ENCODE results near the gene SCAF8. TPM values are rescaled to one million over a fixed set of nuclear protein-coding genes. Genes with fewer than 3 reads are reported as not detected.

The SCAF8 gene
- total RNA-seq, 4 donors from 2014 or later: 33.8 to 49.3 (median 41.7) TPM

DNA sequence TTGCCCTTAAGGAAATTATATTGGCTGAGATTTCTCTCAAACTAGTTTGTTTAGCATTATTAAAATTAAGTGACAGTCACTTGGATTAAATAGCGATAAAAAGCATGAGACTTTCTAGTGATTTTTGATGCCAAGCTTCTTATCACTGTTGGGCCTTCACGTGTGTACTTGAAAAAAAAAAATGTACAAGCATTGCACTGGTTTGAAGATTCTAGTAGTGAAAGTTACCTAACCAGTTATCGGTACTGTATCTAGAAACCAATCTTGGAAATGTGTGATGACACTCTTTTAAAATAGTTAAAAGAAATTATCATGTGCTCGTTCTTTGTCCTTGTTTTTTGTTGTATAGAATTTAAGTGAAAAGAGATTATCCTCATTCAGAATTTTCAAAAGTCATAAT, 102.1 kb downstream of the SCAF8 start:
- Histone ChIP-seq H3K27me3 (no peaks in the 10 kb centered on the region), H3K4me3 (no peak overlapping the region), H3K27ac (no peak overlapping the region), H3K4me1 (peaks cover 13 to 28% of the 10 kb centered on the region in 2 donors), H3K36me3 (peaks cover 0 to 30% of the 10 kb centered on the region in 2 donors), H3K9me3 (no peaks in the 10 kb centered on the region)
- TF ChIP-seq POLR2A (IDR thresholded peaks at IDR 0.05): no peak
- TF ChIP-seq, protein P1, sequence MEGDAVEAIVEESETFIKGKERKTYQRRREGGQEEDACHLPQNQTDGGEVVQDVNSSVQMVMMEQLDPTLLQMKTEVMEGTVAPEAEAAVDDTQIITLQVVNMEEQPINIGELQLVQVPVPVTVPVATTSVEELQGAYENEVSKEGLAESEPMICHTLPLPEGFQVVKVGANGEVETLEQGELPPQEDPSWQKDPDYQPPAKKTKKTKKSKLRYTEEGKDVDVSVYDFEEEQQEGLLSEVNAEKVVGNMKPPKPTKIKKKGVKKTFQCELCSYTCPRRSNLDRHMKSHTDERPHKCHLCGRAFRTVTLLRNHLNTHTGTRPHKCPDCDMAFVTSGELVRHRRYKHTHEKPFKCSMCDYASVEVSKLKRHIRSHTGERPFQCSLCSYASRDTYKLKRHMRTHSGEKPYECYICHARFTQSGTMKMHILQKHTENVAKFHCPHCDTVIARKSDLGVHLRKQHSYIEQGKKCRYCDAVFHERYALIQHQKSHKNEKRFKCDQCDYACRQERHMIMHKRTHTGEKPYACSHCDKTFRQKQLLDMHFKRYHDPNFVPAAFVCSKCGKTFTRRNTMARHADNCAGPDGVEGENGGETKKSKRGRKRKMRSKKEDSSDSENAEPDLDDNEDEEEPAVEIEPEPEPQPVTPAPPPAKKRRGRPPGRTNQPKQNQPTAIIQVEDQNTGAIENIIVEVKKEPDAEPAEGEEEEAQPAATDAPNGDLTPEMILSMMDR (IDR thresholded peaks at IDR 0.05 in 4 of 5, conservative IDR thresholded peaks at IDR 0.05 in 1 of 5): no peak
- ATAC-seq (no peak), DNase-seq (no peak)
- in situ Hi-C loops (cut with MboI; ENCODE audit: low sequenced_read_pairs in 4 of 4): no loop called here
- intact Hi-C loops (cut with DNase I; ENCODE audit: low total_unique reads): no loop called here

GRCh38 chr6:154839546-154839945, 106.3 kb downstream of the SCAF8 start:
- Histone ChIP-seq H3K9me3 (no peaks in the 10 kb centered on the region), H3K4me3 (no peak overlapping the region), H3K4me1 (peaks cover 7 to 32% of the 10 kb centered on the region in 2 donors), H3K27me3 (no peaks in the 10 kb centered on the region), H3K36me3 (no peaks in the 10 kb centered on the region), H3K27ac (no peak overlapping the region)
- ATAC-seq (no peak), DNase-seq (no peak)
- intact Hi-C loops (cut with DNase I; ENCODE audit: low total_unique reads) (no loop called here), in situ Hi-C loops (cut with MboI; ENCODE audit: low sequenced_read_pairs in 4 of 4) (no loop called here)
- no peak for TF ChIP-seq POLR2A (IDR thresholded peaks at IDR 0.05)
- TF ChIP-seq, protein P1 (IDR thresholded peaks at IDR 0.05 in 4 of 5, conservative IDR thresholded peaks at IDR 0.05 in 1 of 5): no peak

GRCh38 chr6:154840363-154840762, 107.1 kb downstream of the SCAF8 start:
- Histone ChIP-seq H3K4me3 (no peak overlapping the region), H3K27me3 (no peaks in the 10 kb centered on the region), H3K36me3 (no peaks in the 10 kb centered on the region), H3K9me3 (no peaks in the 10 kb centered on the region), H3K27ac (no peak overlapping the region), H3K4me1 (peaks cover 0 to 24% of the 10 kb centered on the region in 2 donors)
- TF ChIP-seq POLR2A (IDR thresholded peaks at IDR 0.05): no peak
- TF ChIP-seq, protein P1 (IDR thresholded peaks at IDR 0.05 in 4 of 5, conservative IDR thresholded peaks at IDR 0.05 in 1 of 5): no peak
- no peak for ATAC-seq
- intact Hi-C loops (cut with DNase I; ENCODE audit: low total_unique reads) (no loop called here), in situ Hi-C loops (cut with MboI; ENCODE audit: low sequenced_read_pairs in 4 of 4) (no loop called here)
- no peak for DNase-seq

DNA sequence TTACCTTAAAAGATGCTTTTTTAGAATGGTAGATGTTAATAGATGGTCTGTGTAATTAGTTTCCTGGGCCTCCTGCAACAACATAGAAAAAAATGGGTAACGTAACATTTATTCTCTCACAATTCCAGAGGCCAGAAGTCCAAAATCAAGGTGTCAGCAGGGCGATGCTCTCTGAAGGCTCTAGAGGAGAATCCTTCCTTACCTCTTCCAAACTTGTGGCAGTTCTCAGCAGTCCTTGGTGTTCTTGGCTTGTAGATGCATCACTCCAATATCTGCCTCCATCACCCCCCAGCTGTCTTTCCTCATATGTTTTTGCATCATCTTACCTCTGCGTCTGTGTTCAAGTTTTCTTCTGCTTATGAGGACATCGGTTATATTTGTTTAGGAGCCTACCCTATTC, 107.9 kb downstream of the SCAF8 start:
- H3K27me3 ChIP-seq: no peaks in the 10 kb centered on the region
- no peak for DNase-seq
- ATAC-seq: no peak
- peaks cover 0 to 24% of the 10 kb centered on the region in 2 donors for H3K4me1 ChIP-seq
- intact Hi-C loops (cut with DNase I; ENCODE audit: low total_unique reads): no loop called here
- H3K27ac ChIP-seq: no peak overlapping the region
- no peaks in the 10 kb centered on the region for H3K36me3 ChIP-seq
- H3K4me3 ChIP-seq: no peak overlapping the region
- in situ Hi-C loops (cut with MboI; ENCODE audit: low sequenced_read_pairs in 4 of 4): no loop called here
- TF ChIP-seq, protein P1 (IDR thresholded peaks at IDR 0.05 in 4 of 5, conservative IDR thresholded peaks at IDR 0.05 in 1 of 5): no peak
- no peak for TF ChIP-seq POLR2A (IDR thresholded peaks at IDR 0.05)
- H3K9me3 ChIP-seq: no peaks in the 10 kb centered on the region

- DNase-seq (no peak), ATAC-seq (no peak)
- intact Hi-C loops (cut with DNase I; ENCODE audit: low total_unique reads) (no loop called here), in situ Hi-C loops (cut with MboI; ENCODE audit: low sequenced_read_pairs in 4 of 4) (no loop called here)
- Histone ChIP-seq H3K4me3 (no peak overlapping the region), H3K36me3 (no peaks in the 10 kb centered on the region), H3K4me1 (peaks cover 10 to 22% of the 10 kb centered on the region in 2 donors), H3K9me3 (no peaks in the 10 kb centered on the region), H3K27ac (no peak overlapping the region), H3K27me3 (no peaks in the 10 kb centered on the region)
- no peak for TF ChIP-seq POLR2A (IDR thresholded peaks at IDR 0.05)
- TF ChIP-seq, protein P1 (IDR thresholded peaks at IDR 0.05 in 4 of 5, conservative IDR thresholded peaks at IDR 0.05 in 1 of 5): no peak
Measured at GRCh38 chr6:154842833-154843232, 109.6 kb downstream of the SCAF8 start.

Measured in gastrocnemius medialis (tissue), 4 donors.